Measurements from ENCODE around the gene C13orf42.

C13orf42 gene

DNA sequence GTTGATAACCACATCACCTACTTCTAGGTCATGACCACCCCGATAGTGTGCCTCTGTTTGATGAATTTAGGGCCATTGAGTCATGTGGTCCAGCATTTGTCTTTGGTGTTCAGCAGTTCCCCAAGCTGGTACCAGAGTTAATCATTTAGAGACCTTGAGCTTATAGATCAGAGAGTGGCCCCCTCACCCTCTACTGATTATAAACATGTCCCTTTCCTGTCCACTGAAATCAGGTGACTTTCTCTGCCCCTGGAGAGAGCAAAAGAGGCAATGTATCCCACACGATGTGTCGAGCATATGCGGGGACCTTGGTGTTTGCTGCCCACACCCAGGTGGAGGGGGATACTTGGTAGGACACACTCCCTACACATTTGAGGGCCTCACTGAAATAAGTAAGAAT, 46.3 kb downstream of the C13orf42 start:
- no peak for DNase-seq

DNA sequence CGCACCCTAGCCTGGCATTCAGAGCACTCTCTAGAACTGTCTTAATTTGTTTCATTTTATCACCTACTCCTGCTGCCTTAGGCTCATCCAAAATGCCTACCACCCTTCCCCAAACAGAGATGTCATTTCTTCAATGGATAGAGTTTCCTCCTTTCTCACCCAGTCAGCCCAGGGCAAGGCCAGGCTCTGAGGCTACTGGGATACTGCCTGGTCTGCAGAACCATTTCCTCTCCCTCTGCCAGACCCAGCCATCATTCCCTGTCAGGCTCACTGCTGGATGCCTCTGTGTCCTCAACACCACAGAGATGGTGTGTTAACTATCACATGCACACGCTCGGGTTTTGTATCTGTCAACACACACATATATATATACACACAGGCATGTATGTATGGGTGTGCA, 47.2 kb downstream of the C13orf42 start:
- DNase-seq = no peak

DNA sequence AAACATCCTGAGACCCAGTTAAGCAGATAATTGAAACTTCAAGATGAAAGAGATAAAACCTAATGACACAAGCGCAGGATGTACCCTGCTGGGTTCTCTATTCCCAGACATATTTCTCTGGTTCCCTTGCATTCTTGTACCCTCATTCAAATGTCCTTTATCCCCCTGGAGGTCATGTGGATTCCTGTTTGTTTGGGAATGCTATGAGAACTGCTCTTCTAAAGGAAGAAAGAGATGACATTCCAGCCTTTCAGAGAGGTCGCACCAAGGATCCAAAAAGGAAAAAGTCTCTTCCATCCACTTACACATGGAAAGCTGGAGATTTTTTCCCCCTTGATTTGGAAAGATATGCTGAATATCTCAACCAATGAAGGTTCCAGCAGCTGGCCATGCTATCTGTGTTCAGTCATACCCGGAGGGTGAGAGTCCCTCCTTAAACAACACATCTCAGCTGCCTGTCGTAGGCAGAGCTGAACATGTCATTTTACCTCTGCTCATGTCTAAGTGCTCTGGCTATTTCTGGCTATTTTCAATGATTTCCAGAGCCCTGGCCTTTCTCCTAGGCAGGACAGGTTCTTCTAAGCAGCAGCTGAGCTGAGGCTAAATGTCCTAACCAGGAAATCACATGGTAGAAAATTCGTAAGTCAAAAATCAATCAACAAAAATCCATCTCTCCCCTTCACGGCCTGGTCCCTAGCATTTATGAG, 52.5 kb downstream of the C13orf42 start:
- no peak for DNase-seq

DNA sequence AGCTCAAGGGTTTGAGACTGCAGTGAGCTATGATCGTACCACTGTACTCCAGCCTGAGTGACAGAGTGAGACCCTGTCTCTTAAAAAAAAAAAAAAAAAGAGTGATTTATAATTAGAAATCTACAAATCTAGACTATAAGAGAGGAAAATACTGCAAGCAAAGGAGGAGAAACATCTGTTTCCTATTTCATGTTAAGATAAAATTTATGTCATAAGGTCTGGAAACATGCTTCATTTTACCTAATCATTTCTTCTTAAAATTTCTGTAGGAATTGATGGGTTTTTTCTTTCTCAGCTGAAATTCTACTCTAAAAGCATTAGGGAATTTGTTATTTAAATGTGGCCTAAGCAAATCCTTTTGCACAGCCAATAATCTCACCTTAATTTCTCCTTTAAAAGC, 53.2 kb downstream of the C13orf42 start:
- no peak for DNase-seq

DNA sequence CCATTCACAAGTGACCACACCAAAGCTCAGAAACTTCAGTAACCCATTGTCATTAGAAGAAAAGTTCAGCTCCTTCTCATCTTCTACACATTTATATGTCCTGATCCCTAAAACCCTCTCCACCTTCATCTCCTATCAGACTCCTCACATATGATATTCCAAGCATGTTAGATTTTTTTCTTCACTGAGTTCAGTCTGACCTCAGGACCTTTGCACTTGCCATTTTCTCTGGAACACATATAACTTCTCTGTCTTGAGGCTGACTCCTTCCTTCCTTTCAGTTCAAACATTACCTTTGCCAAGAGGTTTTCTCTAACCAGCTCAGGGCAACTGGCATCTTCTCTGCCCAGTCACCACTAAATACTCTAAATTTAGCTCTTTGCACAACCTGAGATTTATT, 54.1 kb downstream of the C13orf42 start:
- DNase-seq = no peak

DNA sequence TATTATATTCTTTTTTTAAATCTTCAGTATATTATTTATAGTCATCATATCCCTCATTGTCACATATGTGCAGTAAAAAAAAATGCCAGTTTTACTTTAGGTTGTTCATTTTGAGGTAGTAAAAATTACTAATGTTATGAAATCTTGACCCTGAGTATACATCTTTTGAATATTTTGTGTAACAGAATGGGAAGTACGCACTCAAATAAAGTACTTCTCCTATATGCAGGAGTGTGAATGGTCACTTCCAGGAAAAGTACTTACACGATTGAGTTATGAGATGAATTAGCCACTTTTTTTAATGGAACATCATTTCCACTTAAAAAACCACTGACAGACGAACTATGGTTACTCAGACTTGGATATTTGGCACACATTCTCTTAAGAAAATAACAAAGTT, 58.5 kb downstream of the C13orf42 start:
- no peak for DNase-seq

DNA sequence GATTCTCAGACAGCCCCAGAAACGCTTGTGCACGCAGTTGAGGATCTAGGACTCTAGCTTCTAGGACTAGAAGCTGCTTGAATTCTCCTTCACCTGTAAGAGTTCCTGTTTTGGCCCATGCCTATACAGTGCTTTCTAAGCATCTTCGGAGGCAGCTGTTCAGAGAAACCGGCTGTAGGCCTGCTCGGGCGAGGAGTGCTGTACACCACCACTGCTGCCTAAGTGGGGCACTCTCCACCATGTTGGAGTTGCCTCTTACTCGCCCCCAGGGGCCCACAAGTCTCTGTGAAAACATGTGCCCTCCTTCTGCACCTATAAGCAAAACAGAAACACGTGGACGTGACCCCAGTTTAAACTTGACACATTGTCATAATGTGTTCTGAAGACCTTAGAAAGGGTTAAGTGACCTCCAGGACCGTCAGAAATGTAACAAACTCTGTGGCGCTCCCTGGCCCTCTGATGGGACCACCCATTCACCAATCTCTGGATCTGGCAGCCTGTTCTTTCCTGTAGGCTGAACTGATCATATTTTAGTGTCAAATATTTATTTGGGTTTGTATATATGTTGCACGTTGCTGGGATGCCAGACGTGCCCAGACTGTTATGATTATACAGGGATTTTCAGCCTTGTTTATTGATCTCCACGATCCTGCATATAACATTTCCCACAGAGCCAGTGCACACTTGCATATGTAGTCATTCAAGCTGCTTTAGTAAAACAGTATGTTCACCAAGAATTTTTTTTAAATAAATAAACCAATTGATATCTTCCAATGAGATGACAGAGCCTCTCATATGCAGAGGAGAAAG, 60.8 kb downstream of the C13orf42 start:
- DNase-seq = no peak

DNA sequence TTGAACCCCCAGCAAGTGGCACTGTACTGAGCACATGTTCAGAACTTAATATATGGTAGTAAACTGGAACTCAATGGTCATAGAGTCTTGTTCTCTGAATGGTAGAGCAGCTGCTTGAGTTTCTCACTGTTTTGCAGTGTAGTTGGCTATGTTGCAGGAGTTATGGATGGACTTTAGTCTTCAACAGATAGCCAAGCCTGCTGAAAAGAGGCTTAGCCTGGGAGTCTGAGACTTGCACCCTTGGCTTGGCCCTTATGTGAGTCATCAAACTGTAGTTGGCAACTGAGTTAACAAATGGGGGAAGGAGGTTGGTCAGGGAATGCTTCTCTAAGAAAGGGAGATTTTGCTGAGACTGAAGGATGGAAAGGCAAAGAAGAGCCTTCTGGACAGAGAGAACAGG, 62.5 kb downstream of the C13orf42 start:
- DNase-seq = no peak

DNA sequence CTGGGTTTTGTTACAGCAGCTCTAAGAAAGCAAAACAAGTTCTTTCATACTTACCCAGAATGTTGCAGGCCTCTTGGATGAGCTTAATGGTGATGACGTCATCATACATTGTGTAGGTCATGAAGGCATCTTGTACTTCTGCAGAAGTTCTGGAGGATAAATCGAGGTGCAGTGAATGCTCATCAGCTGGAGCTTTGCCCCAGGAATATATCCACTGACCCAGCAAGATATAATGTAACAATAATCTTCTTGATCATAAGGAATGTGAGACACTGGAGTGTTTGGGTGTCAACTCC, 63.0 kb downstream of the C13orf42 start:
- no peak for DNase-seq

DNA sequence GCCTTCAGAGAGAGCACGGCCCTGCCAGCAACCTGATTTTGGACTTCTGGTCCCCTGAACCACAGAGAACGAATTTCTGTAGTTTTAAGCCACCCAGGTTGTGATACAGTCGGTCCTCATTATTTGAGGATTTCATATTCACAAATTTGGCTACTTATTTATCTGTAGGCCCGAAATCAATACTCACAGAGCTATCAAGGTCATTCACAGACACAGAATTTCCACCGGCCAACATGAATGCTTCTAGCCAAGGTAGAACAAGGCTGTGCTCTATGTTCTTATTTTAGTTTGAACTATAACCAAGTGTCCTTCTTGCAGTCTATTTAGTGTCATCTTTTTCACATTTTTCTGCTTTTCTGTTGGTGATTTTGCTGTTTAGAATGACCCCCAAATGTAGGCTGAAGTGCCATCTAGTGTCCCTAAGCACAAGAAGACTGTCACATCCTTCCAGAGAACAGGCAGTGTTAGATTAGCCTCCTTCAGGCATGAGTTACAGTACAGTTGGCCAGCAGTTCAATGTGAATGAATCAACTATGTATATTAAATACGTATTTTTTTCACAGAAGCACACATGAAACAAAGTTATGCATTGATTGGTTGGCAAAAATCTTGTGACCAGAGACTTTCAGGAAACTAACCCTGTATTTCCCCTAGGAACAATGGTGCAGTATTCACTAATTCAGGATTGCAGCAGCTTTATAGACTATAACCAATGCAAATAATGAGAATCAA, 63.5 kb downstream of the C13orf42 start:
- no peak for DNase-seq

DNA sequence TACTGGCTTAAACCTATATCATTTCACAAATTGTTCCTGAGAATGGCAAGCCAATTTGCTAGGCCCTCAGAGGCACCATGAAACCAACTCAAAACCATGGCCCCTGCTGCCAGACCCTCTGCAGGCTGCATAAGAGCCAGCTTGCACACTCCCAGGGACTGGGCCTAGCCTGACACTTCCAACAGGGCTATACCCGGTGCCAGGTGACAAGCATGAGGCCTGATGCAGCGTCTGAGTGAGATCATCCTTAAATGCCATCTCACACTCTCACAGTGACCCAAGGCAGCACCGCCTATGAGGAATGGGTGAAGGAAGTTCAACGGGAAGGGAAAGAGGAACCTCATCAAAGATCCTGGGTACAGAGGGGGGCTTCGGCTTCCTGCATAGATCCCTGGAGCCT, 65.6 kb downstream of the C13orf42 start:
- DNase-seq = no peak

DNA sequence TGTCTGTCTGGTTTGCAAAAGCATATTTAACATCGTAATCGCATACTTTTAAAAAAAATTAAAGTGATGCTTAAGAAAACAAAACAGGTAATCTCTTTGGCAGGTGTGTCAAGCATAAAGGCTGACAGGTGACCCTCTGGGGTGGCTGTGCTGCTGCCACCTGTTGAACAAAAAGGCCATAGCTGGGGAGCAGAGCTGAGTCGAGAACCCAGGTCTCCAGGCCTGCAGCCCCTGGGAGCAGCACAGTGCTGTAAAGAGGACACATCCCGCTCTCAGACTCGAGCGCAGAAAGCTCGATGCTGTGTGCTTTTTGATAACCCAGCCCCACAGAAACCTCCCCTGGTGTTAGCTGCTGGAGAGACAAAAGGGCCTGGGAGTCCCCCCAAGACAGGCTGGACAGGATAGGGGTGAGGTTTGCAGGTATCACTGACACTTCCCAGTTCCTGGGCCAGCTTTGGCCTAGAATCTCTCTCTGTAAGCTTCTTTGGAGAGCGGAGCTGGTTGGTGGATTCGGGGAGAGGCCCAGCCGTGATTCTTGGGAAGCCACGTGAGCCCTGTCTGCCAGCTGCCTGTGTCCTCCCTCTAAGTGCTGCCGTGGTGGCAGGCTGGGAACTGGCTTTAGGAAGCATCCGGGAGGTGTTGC, 66.9 kb downstream of the C13orf42 start:
- DNase-seq = no peak

DNA sequence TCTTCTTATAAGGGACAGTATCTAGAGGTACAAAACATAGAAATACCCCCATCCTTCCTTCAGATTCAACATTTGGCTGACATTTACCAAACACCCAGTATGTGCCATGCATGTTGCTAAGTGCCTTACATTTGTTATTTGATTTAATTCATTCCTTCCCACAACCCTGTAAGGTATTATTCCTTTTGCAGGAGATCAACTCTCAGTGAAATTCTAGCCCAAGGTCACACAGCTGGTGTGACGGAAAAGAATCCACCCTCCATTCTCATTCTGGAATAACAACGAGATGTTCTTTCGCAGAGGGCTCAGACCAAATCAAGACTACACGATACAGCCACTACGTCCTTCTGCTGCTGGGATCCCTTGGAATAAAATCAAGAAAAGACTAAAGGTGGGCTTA, 67.8 kb downstream of the C13orf42 start:
- no peak for DNase-seq

DNA sequence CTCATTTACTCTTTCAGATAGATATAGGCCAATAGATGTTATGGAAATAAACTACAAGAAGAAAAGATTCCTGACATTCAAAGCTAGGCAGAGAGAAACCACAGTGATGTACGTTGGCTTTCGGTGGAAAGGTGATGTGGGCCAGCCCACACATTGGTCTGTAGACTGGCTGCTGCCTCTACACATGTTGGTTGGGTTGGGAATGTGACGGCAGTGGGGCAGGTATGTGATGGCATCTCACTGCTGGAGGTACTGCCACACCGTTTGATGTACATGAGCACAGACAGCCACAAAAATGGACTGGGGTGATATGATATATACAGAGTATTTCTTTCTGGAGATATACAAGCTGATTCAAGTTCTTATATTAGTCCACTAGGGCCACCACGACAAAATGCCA, 69.4 kb downstream of the C13orf42 start:
- no peak for DNase-seq

DNA sequence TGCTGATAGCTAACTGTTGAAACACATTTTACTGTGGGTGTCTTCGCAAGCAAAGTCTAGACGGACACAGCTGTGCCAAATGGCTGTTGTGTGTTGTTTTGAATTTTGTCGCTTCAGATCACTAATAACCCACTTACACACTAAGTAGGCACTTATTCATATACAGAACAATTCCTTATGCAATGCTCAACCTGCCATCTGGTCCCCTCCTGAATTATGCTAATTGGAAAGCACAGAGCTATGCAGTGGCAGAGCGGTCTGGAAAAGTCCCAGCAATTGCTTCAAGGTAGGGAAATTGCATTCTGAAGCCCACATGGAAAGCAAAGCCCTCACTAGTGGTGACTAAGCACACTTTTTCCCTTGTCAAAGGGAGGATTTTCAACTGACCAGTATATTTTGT, 69.9 kb downstream of the C13orf42 start:
- DNase-seq = no peak

DNA sequence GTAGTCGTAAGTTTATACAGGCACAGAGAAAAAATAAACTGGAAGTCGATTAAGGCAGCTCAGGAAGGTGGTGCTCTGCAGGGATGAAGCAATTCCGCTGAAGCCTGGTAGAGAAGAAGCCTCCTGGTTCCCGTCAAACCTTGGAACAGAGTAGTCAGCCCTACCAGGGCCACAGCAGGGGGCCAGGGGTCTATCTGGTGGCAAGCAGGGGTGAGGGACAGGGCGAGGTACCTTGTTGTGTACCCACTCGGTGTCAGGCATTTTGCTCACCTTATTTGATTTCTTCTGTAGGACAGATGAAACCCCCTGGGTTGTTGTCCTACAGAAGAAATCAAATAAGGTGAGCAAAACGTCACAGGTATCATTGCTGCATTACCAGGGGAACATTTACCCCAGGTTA, 70.6 kb downstream of the C13orf42 start:
- no peak for DNase-seq

DNA sequence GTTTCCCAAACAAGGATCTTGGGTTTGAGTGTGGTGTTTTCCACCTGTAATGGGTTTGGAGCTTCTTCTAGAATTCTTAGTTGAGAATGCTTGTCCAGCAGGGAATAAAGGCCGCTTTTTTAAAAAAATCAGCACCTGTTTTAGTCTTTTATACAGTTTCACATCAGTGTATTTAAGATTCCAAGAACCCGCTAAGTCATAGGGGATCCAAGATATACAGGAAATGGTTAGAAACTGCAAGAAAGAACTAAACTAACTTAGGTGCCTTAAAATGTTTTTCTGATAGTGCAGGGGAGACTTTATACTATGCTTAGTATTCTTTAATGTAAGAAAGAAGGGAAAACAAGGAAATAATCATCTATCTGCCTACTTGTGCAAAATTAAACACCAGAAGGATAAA, 74.7 kb downstream of the C13orf42 start:
- DNase-seq = no peak

DNA sequence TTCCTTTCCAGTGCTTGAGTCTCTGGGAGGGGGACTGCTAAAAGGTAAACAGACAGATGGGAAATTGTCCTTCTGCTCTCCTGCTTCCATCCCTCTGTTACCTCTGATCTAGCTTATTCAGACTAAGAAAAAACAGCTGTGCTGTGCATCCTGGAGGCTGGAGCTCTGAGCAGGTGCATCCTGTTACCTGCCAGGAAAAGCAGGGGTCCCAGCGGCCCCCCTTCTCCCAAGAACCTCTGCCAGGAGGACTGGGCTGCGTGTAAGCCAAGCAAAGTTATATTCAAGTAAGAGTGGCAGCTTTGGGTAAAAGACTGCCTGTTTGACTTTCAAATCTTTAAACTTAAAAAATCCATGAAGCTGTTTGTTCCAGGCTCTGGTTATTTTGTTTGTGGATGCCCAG, 75.1 kb downstream of the C13orf42 start:
- peak; percentile 29 for DNase-seq

DNA sequence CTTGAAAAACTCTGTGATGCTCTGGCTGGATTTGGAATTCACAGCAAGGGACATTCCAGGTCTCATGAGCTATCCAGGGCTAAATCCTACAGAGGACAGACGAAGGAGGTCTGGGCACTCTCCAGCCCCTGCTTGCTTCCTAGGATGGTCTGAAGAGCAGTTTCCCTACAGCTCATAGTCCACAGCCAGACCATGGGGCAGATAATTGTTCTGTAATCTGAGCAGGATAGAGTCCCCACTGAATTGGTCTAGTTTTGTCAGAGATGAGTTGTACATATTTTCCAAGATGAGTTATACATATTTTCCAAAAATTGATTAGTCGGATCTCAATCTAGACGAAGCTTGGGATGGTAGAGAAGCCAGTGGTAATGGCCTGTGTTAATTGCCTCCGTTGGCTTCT, 75.6 kb downstream of the C13orf42 start:
- no peak for DNase-seq

DNA sequence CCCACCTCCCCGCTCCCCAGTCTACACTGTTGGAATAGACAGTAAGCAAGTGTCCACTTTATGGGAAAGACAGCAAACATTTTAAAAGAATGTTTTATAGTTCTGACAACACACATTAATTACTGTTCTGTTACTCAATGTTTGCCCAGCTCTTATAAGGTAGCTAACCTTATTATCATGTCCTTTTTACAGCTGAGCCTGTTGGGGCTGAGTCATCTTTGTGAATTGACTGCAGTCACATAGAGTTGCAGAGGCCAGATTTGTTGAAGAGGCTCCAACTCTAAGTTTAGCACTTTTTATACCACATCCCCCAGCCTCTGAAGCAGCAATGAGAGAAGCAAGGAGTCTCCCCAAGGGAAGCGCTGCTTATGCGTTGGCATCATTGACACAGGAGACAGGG, 76.2 kb downstream of the C13orf42 start:
- DNase-seq = peak; percentile 33

DNA sequence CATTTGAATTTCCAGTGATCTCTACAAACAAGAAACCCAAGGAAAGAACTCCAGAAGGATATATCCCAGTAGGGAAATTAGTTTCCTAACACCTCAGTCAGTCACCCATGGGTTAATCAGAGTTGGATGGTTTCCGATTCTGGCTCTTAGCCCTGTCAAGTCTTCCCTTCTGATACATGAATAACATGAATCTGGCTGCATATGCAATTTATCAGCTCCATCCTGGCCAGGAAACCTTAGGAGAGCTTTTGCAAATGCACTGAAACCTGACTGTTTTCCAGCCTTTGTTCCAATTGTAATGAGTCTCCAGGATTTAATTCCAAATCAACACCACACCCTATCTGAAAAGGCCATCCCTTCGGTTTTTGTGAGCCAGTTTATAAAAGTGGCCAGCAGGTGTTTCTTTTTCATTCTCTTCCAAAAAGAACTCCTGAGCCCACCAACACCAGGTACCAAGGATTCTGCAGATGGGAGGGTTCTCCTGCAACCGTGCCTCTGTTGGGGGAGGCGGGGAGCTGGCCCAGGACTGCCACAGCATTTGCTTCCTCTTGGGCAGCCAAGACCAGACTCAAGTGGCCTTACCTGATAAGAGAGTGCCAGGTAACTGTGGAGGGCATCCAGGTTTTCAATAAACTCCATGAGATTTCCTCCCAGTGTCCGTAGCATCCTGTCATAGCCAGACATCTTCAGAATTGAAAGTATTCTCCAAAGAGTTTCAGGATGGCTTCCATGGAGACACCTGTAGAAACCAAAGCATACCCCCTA, 77.5 kb downstream of the C13orf42 start:
- DNase-seq = no peak

DNA sequence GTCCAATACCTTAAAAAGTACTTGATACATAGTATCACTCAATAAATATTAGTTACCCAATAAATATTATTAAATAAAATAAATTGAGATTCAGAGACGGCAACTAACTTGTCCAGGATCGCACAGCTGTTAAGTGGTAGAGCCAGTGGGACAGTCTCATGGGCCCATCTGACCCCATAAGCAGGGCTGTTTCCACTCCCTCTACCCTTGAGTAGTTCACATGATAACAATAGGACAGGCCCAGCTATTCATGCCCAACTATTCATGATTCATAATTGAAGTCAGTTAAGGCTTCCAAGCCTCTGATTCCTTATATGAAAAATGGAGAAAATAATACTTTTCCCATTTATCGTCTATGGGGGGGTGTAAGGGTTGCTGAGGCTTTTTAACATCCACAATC, 78.2 kb downstream of the C13orf42 start:
- DNase-seq = no peak

All from NCI-H345 (cell line).